SK-N-SH treated with all-trans-retinoic acid at 6 μM for 48 hours (cell line): ENCODE results near the gene NAA20.

ENCODE experiments used
- SNAI2 ChIP-seq: fragments of 250-450 bp; sonication (Bioruptor Pico); IDR thresholded peaks from 2 replicates; pipeline ENCODE4 v1.5.0; 2020; ENCODE audit warnings: mild to moderate bottlenecking, moderate library complexity
- ZFP3 ChIP-seq: fragments of 250-450 bp; sonication (Bioruptor Pico); IDR thresholded peaks from 2 replicates; pipeline ENCODE4 v1.5.0; 2020; ENCODE audit warnings: mild to moderate bottlenecking, moderate library complexity

- no peak for TF ChIP-seq ZFP3 (CRISPR knock-in tag)
- TF ChIP-seq SNAI2 (CRISPR knock-in tag): no peak
These were observed 18.0 kb upstream of the NAA20 start for GRCh38 chr20:19998990-19999705.
